ENCODE measurements around the gene PDGFA.
A peak's percentile ranks its signal among the peaks of the same experiment; 100 is the strongest.

Gene PDGFA

GRCh38 chr7:516606-517456, 2.8 kb downstream of the PDGFA start:
- DNase-seq, result peak; percentile 72

GRCh38 chr7:516216-516605, 3.4 kb downstream of the PDGFA start:
- DNase-seq, result no peak

GRCh38 chr7:515628-516027, 4.0 kb downstream of the PDGFA start:
- DNase-seq, result no peak

GRCh38 chr7:514651-515598, 4.7 kb downstream of the PDGFA start:
- no peak for DNase-seq

- DNase-seq, result no peak
Observed at GRCh38 chr7:514242-514641, 5.4 kb downstream of the PDGFA start.

GRCh38 chr7:513521-514166, 6.0 kb downstream of the PDGFA start:
- no peak for DNase-seq

- no peak for DNase-seq
Observed at GRCh38 chr7:512541-513311, 6.9 kb downstream of the PDGFA start.

- no peak for DNase-seq
Observed at GRCh38 chr7:512146-512510, 7.5 kb downstream of the PDGFA start.

GRCh38 chr7:511476-512145, 8.0 kb downstream of the PDGFA start:
- peak; percentile 10 for DNase-seq

GRCh38 chr7:510782-511281, 8.8 kb downstream of the PDGFA start:
- DNase-seq, result peak; percentile 13

GRCh38 chr7:510131-510481, 9.5 kb downstream of the PDGFA start:
- DNase-seq, result peak; percentile 16

GRCh38 chr7:509426-510130, 10.1 kb downstream of the PDGFA start:
- peak; percentile 20 for DNase-seq

- peak; percentile 13 for DNase-seq
Observed at GRCh38 chr7:508461-509170, 11.0 kb downstream of the PDGFA start.

- peak; percentile 19 for DNase-seq
Observed at GRCh38 chr7:507623-508300, 11.9 kb downstream of the PDGFA start.

GRCh38 chr7:506921-507622, 12.6 kb downstream of the PDGFA start:
- DNase-seq, result peak; percentile 11

- DNase-seq, result peak; percentile 12
Observed at GRCh38 chr7:506391-506831, 13.2 kb downstream of the PDGFA start.

GRCh38 chr7:505171-505570, 14.5 kb downstream of the PDGFA start:
- DNase-seq, result no peak

GRCh38 chr7:504221-505111, 15.2 kb downstream of the PDGFA start:
- DNase-seq, result peak; percentile 11

Data from right hindlimb (tissue), 1 donor.